Erythroblast (primary cell): ENCODE measurements around the gene ZNF197.
"Not testable (repeated sequence)": the region's sequence is repeated elsewhere in the genome, so short reads cannot be mapped to it uniquely, and the experiment has no call there.

Experiments
- DNase-seq, 2 experiments: peaks; one replicate each; lab custom pipeline; 2025; lab: John Stamatoyannopoulos, UW
- GATA1 ChIP-seq: IDR thresholded peaks from 2 replicates; pipeline ENCODE4 v1.6.1; 2011; ENCODE audit warnings: low read depth, mild to moderate bottlenecking, control low read depth, low read length, moderate library complexity
- POLR2A ChIP-seq: IDR thresholded peaks from 2 replicates; pipeline ENCODE4 v1.6.1; 2011; ENCODE audit warnings: mild to moderate bottlenecking, low read length

Gene ZNF197

DNA sequence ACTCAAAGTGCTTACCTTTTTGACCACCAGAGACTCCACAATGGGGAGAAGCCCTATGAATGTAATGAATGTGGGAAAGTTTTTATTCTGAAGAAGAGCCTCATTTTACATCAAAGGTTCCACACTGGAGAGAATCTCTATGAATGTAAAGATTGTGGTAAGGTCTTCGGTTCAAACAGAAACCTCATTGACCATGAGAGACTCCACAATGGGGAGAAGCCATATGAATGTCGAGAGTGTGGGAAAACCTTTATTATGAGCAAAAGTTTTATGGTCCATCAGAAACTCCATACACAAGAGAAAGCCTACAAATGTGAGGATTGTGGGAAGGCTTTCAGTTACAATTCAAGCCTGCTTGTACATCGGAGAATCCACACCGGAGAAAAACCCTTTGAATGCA is 18.2 kb downstream of the ZNF197 start:
- TF ChIP-seq GATA1, result no peak
- TF ChIP-seq POLR2A, result no peak
- DNase-seq, result no peak

- DNase-seq, result no peak
- TF ChIP-seq GATA1 (no peak), POLR2A (no peak)
Observed at GRCh38 chr3:44647771-44648170, 22.9 kb downstream of the ZNF197 start.

DNA sequence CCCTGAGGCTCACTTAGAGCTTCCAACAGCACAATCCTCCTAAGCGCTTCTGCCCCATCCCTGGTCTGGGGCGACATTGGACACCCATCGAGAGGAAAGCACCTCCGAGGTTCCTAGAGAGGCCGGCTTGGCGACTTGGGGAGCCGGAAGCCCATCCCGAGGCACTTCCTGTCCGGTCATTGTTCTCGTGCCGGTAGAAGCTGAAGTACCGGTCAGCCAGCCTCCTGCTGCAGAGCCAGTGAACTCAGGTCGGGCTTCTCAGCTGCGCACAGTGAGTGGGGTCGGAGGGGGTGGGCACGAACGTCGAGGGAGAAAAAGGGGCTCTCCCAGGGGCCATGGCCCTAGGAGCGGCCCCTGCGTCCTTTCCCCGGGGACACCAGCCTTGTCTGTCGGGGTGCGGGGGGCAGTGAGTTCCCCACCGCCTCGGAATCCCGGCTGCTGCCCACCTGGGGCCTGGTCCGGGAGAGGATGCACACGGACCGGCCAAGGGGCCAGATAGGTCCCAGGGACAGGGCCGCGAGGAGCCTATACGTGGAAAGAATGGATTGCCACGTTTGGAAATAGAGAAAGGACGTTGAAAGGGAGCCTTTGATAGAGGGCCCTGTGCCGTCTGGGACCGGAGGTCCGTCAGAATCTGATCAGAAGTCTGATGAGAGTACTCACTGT is 23.9 kb downstream of the ZNF197 start, which contains the start of gene ZNF35:
Gene ZNF35 (plus strand): TSS at position 169 of the 666 bp plus-strand sequence. CDS start 2,336 bp downstream, outside the sequence.
- TF ChIP-seq GATA1, result no peak
- peak; percentile 39 for TF ChIP-seq POLR2A
- peak; percentile 82 to 89 for DNase-seq

DNA sequence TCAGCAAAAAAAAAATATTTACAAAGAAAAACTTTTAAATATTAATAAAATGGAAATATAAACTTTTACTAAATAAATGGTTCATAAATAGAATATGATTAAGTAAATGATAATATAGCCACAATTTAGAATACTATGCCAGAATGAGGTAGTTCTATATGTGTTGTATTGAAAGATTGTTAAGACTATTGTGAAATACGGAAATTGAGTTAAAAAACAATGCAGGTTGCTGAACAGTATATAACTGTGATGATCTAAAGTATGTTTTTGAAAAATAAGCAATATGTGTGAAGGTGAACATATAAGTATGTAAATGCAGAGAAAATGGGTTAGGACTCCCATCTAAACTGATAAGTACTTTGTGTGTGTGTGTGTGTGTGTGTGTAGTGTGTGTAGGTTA is 24.9 kb downstream of the ZNF197 start:
- no peak for DNase-seq
- no peak for TF ChIP-seq GATA1
- no peak for TF ChIP-seq POLR2A

GRCh38 chr3:44654039-44654438 is 29.2 kb downstream of the ZNF197 start:
- TF ChIP-seq GATA1 (no peak), POLR2A (no peak)
- peak in 1 of 2 experiments; percentile 22 for DNase-seq

GRCh38 chr3:44659015-44659414 is 34.2 kb downstream of the ZNF197 start:
- no peak for TF ChIP-seq POLR2A
- no peak for TF ChIP-seq GATA1
- no peak for DNase-seq

DNA sequence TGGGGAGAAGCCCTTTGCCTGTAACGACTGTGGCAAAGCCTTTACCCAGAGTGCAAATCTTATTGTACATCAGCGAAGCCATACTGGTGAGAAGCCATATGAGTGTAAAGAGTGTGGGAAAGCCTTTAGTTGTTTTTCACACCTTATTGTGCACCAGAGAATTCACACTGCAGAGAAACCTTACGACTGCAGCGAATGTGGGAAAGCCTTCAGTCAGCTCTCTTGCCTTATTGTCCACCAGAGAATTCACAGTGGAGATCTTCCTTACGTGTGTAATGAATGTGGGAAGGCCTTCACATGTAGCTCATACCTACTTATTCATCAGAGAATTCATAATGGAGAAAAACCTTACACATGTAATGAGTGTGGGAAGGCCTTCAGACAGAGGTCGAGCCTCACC is 34.6 kb downstream of the ZNF197 start:
- peak in 1 of 2 experiments; percentile 13 for DNase-seq
- no peak for TF ChIP-seq POLR2A
- no peak for TF ChIP-seq GATA1

- peak in 1 of 2 experiments; percentile 6 for DNase-seq
- TF ChIP-seq POLR2A, result no peak
- TF ChIP-seq GATA1, result no peak
Observed at GRCh38 chr3:44661189-44661588, 36.4 kb downstream of the ZNF197 start.

GRCh38 chr3:44665173-44665572 is 40.3 kb downstream of the ZNF197 start:
- TF ChIP-seq POLR2A (no peak), GATA1 (no peak)
- no peak for DNase-seq

DNA sequence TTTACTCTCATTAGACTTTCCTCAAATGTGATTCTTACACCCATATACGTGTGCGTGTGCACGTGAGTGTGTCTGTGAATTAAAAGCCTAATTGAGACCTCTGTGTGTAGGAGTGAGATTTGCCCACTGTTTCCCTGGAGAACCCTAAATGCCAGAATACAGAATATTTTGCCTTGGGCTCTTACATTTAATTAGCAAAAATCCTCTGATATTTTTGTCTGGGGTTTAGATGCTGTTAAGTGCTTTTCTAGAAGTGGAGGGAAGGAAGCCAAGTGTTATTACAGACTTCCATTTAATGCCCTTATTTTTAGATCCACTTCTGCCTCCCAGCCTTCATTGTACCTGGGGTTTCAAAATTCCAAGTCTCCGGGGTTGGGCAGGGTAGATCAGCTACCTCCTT is 41.5 kb downstream of the ZNF197 start:
- TF ChIP-seq GATA1, result no peak
- TF ChIP-seq POLR2A, result no peak
- no peak for DNase-seq

DNA sequence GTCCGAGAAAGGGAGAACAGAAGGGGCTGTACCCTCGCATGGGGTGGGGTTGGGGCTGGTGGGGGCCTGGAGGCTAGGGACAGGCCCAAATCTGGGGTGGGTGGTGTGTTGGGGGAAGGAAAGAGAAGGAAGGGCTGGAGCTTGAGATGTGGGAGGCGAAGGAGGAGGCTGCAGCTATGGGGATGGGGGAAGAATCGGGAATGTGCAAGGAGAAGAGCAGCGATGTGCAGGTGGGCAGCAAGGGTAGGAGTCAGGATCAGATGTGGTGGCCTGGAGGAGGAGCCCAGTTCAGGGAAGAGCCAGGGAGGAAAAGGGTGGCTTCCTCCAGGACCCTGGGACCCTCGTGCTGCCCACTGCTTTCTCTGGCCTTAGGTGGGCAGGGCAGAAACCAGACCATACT is 44.9 kb downstream of the ZNF197 start:
- DNase-seq, result no peak
- TF ChIP-seq POLR2A, result no peak
- no peak for TF ChIP-seq GATA1

GRCh38 chr3:44673466-44673865 is 48.6 kb downstream of the ZNF197 start:
- DNase-seq, result not testable (repeated sequence)

- TF ChIP-seq GATA1, result no peak
- TF ChIP-seq POLR2A, result no peak
- DNase-seq, result no peak
Observed at GRCh38 chr3:44674211-44674610, 49.4 kb downstream of the ZNF197 start.

DNA sequence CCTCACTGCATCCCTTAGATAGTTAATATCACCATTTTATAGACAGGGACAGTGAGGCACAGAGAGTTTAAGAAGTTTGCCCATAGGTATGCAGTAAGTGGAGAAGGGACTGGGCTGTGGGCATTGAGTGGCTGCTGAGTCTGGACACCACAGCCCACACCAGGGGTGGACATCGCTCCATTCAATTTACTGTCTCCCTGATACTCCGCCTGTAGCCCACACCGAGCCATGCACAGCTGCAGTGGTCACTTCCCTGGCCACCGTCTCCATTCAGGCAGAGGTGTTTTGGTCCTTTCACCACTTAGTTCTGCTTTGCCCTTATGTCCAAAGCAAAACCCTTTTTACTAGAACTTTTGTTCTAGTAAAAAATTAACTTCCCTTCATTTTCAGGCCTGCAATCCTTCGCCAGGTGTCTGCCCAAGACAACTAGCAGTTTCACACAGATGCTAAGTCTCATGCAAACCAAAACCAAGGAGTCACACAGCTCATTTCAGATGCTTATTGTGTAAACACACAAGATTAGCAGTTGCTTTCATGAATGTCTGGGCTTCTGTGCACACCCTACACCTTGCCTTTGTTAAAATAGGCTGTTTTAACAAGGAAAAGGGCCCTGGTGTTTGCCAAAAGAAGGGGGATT is 53.8 kb downstream of the ZNF197 start:
- no peak for DNase-seq
- TF ChIP-seq GATA1 (no peak), POLR2A (no peak)
